LHCN-M2 (cell line): ENCODE data around the gene NOX5. TPM values are rescaled to one million over a fixed set of nuclear protein-coding genes. Genes with fewer than 3 reads are reported as not detected.
"Not testable (repeated sequence)": the region's sequence is repeated elsewhere in the genome, so short reads cannot be mapped to it uniquely, and the experiment has no call there.

Experiments
- DNase-seq: peaks from one replicate; pipeline ENCODE4 v3.0.0-alpha.2; 2012; ENCODE audit warnings: low read depth
- total RNA-seq: library from RNA; depleted of rRNA; stranded (reverse); fragments of >200 nt; gene quantifications from 2 replicates; pipeline ENCODE4 v1.2.3, GENCODE V29; 2014

Gene NOX5
- total RNA-seq, 1 experiment from 2014 or later = 0.46 TPM

DNA sequence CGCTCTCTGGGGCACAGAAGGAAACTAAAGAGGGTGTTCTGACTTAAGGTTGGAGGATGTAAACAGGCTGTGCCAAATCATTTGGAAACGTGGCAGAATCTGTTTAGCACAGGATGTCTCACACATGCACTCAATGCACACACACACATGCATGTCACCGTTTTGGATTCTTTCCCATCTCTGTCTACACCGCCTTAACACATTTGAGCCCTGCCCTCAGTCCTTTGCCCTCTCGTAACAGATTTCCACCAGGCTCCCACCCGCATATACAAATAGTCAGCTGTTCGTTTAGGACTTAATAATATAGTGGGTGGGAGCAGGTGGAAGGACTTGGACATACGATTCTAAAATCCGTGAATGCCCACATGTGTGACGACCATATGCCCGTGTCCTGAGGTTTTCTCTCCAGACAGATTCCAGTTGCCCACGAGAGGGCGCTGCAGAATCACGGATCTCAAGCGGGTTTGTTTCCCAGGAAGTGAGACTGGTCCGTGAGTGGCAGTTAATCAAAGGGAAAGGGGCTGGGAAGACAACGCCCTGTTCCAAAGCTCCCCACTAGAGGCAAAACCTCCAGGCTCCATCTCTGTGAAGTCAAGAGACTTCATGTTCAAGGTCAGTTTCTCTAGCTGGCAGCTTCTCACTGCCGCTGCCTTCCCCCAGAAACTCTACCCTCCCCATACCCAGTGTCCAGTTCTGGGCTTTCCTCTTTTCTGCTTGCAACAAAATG lies 44.5 kb downstream of the NOX5 start:
- peak; percentile 89 for DNase-seq

DNA sequence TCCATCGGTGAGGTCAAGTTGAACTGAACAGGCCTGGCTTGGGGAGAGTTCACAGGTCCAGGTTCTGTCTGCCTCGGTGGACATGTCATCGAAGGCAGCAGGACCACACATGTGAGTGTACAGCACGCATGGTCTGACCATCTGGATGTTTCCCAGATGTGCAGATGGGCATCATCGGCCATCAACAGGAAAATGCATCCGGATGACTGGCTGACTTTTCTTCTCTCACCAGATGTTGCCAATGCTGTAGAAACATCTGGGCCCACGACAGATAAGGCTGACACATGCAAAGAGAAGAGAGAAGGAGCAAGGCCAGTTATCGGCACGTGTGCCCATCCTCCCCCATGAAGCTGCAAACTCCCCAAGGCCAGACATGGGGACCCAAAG lies 45.1 kb downstream of the NOX5 start:
- DNase-seq = no peak

DNA sequence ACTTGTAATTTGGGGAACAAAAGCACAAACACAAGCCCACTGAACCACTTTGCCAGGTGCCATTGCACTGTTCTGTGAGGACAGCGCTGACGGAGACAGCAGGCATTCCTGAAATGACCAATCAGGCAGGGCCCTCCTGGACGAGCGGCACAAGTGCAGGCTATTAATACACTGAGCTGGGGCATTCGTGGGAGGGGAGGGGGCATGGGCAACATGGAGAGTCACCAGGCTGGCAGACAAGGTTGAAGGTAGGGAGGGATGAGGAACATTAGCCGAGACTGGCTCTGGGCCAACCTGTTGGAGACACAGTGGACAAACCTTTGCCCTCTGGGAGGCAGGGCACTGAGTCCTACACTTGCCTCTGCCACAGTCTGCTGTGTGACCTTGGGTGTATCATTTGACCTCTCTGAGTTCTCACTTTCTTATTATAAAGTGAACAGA lies 45.6 kb downstream of the NOX5 start:
- DNase-seq = no peak

DNA sequence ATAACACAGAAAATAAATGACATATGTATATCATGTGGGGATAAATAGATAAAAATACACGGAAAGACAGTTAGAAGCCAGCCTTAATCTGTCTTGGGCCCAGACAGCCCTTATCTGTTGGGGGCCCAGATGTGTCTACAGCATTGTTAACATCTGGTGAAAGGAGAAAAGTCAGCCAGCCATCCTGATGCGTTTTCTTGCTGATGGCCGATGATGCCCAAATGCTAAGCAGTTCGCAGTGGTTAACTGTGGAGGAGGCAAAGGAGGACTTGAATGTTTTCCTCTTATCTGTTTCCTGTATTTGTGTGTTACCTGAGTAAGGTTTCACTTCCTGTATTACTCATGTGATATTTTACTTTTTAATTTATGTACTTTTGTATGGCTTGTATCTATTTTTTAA lies 46.2 kb downstream of the NOX5 start:
- no peak for DNase-seq

DNA sequence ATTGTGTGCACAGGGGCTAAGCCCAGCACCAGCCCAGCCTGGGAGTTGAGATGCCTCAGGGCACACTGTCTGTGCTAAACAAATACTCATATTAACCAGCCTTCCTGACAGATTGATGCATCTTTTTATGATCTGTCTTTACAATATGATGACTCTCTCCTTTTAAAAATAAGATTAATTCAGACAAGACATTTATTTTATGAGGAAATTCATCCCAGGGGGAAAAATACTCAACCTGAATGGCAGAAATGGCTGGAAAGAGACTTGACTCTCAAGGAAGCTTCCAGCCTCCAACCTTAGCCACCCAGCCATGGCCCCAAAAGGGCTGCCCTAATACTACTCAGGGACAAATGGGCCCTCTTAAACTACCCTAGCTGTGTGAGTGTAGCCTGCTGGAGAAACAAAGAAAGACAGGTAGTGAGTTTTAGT lies 46.9 kb downstream of the NOX5 start:
- no peak for DNase-seq

DNA sequence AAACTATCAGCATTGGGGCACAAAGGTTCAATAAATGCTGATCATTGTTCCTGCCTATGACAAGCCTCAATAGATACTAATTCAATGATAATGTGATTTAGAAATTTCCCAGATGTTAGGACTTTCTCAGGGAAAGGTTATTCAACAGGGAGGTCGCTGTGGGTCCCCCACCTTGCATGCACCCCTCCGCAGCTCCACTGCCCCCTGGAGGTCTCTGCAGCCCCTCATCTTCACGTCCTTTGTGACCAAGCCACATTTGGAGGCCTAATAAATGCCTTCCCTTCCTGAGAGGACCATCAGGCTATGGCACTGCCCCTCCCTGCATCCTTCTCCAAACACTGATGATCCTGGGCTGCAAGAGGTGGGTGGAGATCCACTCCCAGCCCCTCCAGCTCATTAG lies 50.2 kb downstream of the NOX5 start:
- no peak for DNase-seq

DNA sequence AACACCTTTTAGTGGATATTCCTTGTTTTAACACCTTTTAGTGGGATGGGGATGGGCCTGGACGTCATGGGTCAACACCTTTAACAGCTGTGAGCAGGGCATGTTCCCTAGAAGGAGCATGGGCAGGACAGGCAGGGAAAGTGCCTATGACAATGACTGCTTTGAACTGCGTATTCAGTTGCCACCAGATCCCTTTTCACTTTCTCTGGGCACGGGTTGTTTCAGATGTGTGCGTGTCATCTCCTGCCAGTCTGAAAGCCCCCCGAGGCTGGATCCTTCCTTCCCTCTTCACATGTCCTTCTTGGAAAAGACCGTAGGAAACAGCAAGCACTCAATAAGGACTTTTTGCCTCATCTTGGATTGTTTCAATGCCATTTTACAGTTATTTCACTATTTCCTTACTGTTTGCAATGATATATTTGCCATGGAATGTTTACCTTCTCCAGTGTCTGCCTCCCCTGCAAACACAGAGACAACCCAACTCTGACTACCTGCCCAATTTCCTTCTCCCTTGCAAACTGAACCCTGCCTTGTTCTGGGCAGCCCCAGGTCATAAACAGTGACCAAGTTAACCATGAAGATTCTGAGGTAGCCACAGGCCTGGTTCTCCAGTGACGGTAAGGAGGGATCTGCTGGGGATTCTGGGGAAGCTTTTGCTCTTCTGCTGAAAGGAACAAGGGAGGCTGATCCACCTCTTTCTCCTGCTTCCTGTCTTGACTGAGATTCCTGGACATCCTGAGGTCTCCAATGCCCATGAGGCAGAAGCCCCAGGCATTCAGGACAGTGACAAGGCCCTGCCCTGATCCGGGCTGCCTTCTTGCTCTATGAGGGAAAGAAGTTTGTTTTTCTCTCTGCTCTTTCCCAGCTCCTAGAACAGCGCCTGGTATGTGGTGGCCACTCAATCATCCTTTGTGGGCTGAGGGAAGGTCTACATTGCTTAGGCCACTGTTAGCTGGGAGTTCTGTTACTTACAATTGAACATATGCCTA lies 51.8 kb downstream of the NOX5 start:
- DNase-seq = no peak

DNA sequence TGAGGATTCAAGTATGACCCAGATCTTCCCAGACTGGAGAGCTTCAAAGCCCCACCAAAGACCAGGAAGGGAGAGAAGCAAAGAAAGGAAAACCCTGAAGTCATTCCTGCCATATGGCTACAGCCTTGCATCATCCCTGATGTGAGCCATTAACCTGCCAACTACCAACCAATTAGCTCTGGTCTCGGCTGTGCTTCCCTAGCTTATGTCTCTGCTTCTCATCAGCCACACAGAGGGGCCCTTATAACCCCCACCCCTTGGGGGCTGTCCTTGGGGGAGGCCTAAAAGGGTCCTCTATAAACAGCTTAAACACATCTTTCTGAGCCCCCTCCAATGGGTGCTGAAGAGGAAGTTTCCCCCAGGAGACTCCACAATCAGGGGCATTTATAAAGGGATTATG lies 52.8 kb downstream of the NOX5 start:
- DNase-seq = no peak

DNA sequence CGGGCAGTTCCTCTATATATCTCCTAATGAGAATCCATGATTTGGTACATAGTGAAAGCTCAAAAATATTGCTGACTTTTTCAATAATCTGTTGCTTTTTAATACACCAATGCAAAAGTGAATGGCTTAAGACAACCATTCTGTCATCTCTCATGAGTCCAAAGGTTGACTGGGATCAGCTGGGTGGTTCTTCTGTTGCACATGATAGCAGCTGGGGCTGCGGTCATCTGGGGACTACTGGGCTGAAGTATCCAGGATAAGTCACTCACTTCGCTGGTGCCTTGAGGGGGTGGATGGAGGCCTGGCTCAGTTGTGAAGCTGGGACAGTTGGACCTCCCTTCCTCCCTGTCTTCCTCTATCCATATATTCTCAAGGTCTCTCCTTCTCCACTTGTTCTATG lies 53.7 kb downstream of the NOX5 start:
- no peak for DNase-seq

DNA sequence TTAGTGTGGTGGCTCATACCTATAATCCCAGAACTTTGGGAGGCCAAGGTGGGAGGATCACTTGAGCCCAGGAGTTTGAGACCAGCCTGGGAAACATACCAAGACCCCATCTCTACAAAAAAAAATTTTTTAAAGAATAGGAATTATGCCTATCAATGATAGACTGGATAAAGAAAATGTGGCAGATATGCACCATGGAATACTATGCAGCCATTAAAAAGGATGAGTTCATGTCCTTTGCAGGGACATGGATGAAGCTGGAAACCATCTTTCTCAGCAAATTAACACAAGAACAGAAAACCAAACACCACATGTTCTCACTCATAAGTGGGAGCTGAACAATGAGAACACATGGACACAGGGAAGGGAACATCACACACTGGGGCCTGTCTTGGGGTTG lies 54.8 kb downstream of the NOX5 start:
- not testable (repeated sequence) for DNase-seq

DNA sequence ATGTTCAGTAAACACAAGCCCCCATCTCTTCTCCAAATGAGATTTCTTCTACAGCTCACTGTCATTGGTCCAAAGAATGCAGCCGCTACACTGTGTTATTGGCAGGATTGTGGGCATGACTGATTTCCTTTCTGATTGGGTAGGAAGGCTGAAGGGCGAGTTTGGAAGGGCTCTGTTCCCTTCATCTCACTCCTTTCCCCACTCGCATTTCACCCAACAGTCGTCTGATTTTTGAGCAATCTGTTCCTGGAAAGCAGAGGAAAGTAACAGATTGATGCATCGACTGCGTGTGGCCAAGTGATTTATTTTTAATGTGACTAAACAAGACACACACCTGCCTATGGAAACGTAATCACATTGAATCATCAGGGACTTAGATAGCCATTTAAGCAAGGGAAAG lies 55.5 kb downstream of the NOX5 start:
- DNase-seq = no peak

DNA sequence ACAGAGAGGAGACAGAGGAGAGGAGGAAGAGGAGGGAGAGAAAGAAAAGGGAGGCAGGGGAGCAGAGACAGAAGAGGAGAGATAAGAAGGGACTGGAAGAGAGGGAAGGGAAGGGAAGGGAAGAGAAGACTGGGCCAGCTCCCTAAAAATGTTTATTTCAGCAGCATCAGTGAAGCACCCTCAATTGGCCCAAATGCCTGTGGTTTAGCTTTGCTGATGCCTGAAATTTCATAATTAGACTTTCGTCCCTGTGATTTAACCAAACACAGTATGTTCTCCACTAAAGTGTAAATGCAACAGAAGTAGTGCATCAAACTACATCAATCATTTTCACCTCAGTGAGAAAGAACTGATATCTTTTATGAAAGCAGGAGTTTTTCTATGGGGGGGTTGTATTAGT lies 55.9 kb downstream of the NOX5 start:
- no peak for DNase-seq

DNA sequence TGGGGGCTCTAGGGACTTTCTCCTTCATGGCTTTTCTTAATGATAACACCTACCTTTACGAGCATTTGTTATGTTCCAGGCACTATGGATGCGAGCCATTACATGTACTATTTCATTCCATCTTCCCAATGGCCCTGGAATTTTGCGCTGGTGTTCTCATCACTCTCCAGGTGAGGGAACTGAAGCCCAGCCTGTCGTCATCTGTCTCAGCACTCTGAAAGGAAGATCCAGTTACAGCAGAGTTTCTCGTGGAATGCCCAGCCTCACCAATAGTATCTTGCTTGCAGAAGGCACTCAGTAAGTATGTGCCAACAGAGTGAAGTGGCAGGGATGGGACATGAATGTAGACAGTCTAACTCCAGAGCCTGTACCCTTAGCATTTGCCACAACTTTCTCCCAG lies 56.8 kb downstream of the NOX5 start:
- DNase-seq = no peak

DNA sequence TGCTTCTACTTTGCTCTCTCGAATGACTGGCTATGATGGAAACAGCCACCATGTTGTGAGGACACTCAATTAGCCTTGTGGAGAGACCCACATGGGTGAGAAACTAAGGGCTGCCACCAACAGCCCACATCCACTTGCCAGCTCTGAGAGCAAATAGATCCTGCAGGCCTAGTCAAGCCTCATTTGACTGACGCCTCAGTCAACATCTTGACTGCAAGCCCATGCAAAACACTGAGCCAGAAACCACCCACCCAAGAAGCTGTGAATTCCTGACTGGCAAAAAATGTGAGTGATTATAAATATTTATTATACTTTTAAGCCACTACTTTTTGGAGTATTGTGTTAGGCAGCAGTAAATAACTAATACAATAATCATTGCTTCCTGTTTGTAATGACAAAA lies 58.4 kb downstream of the NOX5 start:
- DNase-seq = no peak

DNA sequence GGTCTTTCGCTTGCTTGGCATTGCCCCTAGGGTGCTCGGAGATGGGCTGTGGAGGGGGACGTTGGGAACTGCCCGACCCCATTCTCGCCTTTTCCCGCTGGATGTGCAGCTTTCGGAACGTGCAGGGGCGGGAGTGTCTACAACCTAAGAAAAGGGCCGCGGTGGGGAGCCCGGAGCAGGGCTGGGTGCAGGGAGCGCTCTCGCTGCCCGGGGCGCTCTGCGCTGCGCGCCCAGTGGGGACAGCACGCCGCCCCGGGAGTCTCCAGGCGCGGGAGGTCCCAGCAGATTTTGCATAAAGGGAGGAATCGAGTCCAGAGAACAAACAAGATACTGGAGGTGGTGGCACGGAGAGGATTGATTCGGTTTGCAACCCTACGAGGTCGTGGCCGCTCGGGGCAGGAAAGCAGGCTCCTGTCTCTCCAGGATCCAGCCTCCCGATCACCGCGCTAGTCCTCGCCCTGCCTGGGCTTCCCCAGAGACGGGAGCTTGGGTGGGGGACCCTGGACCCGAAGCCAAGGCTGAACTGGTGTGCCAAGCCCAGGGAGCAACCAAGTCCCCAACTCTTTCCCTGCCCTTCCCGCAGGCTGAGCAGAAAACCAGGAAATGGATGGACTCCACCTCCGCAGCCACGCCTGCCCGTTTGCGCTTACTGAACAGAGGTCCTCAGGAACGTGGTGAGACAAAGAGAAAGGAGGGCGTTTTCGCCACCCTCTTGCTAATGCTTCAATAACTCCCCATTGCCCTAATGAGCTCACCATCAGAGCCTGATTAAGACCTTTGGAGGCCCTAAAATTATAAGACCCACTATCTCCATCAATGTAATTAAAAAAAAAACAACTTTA lies 59.7 kb downstream of the NOX5 start:
- peak; percentile 78 for DNase-seq

DNA sequence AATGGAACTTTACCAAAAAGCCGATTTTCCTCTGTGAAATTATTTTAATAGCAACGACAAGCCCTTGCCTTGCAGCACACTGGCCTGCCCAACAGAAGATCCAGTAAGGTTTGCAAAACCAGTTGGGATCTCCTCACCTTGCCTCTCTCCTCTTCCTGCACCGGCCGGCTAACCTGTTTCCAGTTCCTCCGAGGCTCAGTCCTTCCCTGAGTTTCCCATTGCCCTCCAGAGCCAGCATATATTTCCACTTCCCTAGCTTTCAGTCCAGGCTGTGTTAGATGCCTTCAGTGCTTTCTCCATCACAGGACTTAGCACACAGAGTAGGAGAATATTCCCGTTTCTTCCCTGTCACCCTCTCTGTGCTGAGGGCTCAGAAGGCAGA lies 60.3 kb downstream of the NOX5 start:
- DNase-seq = no peak

DNA sequence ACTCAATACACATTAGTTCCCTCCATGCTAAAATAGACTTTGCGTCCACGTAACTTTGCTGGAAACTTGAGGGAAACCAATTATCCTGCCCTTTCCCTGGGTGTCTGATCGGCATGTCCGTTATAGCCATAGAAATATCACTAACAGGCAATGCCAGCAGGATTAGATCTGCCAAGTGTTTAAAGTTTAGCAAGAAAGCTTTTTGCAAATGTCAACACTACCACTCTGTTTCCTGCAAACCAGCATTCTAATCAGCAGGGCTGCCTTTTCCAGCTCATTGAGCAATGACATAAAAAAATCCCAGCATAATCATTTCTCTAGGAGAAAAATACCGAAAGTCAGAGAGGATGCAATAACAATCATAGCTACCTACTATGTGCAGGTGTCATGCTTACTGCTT lies 60.9 kb downstream of the NOX5 start:
- no peak for DNase-seq

DNA sequence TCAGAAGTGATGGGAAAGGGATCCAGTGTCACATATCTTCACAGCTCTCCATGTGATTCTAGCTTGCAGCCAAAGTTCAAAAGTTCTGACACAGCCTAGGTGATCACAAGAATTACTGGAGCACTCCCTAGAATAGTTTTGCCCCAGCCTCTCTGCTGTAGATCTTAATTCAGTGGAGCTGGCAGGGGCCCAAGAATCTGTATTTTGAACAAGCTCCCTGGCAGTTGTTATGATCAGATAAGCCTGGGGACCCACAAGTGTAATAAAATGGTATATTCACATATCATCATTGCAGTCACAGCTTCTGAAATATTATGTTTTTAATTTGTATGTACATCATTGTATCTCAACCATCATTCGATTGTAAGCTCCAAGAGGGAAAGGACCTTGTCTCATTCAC lies 62.3 kb downstream of the NOX5 start:
- no peak for DNase-seq

DNA sequence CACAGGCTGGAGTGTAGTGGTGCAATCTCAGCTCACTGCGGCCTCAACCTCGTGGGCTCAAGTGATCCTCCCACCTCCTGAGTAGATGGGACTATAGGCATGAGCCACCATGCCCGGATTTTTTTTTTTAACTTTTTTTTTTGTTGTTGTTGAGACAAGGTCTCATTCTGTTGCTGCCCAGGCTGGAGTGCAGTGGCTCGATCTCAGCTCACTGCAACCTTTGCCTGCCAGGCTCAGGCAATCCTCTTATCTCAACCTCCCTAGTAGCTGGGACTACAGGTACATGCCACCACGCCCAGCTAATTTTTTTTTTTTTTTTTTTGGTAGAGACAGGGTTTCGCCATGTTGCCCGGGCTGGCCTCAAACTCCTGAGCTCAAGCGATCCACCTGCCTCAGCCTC lies 64.1 kb downstream of the NOX5 start:
- no peak for DNase-seq

DNA sequence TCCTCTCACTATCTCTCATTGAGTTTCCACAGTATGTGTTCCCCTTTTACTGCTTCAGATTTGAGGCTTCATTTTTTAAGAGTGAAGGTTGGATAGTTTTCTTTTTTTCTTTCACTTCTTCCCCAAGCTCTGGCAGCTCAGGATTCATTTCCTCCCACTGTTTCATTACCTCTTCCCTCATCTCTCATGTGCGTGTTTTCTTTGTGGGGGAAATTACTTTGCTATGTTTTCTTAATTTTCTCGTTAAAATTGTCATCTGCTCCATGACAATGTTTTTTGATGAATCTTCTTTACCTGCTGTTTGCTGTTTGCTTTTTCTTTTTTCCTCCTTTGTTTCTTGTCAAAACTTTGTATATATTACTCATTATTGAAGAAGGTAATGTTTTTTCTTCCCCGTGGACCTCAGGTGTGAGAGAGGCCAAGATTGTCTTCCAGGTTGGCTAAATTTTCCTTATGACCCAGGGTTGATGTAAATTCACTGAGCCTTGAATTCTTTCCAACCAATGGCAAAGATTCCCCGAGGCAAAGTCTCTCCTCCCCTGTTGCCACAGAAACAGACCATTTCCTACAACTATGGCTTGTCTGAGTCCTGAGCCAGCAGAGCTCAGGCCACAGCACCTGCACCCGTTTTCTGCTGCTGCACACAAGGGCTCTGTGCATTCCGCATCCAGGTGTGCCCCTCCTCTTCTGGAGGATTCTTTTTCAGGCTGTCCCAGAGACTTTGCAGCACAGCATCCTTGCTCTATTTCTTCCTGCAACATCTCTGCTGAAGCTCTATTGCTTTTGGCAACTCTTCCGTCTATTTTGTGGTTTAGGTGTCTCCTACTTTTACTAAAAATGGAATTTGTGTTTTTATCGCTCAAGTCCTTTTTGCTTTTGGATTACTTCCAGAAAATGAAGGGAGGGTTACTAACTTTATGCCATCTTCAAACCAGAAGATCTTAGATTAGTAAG lies 66.1 kb downstream of the NOX5 start:
- DNase-seq = no peak
